Caki2 (cell line): ENCODE results near the gene TMEM87B. TPM values are rescaled to one million over a fixed set of nuclear protein-coding genes. Genes with fewer than 3 reads are reported as not detected.
"Not testable (repeated sequence)": the region's sequence is repeated elsewhere in the genome, so short reads cannot be mapped to it uniquely, and the experiment has no call there.

Source experiments
- DNase-seq: peaks from one replicate; pipeline ENCODE4 v3.0.0-alpha.2; 2015; ENCODE audit warnings: low read depth
- in situ Hi-C: cut with HindIII; loops from 2 replicates; pipeline ENCODE4 v1.10.0; 2016; ENCODE audit warnings: low sequenced_read_pairs, low pct_unique_long_range_greater_than_20kb, mixed read lengths
- total RNA-seq: library from RNA; depleted of rRNA; stranded (reverse); fragments of >200 nt; shearing (Covaris generic); gene quantifications from 2 replicates; pipeline ENCODE4 v1.2.3, GENCODE V29; 2014; ENCODE audit warnings: low replicate concordance

The TMEM87B gene
- total RNA-seq, 1 experiment from 2014 or later = 20.7 TPM

- in situ Hi-C loops = no loop called here
Measured at GRCh38 chr2:112031473-112032223, 23.4 kb upstream of the TMEM87B start.

GRCh38 chr2:112032224-112032586, 22.9 kb upstream of the TMEM87B start:
- DNase-seq = no peak
- in situ Hi-C loops = no loop called here

More at GRCh38 chr2:112031473-112032223, 23.4 kb upstream of the TMEM87B start:
- peak; percentile 36 for DNase-seq

- in situ Hi-C loops = no loop called here
- peak; percentile 22 for DNase-seq
Measured at GRCh38 chr2:112032689-112033465, 22.2 kb upstream of the TMEM87B start.

GRCh38 chr2:112033600-112033999, 21.5 kb upstream of the TMEM87B start:
- no peak for DNase-seq
- in situ Hi-C loops = no loop called here

GRCh38 chr2:112034924-112035323, 20.1 kb upstream of the TMEM87B start:
- in situ Hi-C loops = no loop called here

GRCh38 chr2:112035786-112036185, 19.3 kb upstream of the TMEM87B start:
- in situ Hi-C loops = no loop called here
- no peak for DNase-seq

More at GRCh38 chr2:112034924-112035323, 20.1 kb upstream of the TMEM87B start:
- DNase-seq = no peak

- in situ Hi-C loops, DNase-seq: not testable (repeated sequence)
Measured at GRCh38 chr2:112039556-112039955, 15.5 kb upstream of the TMEM87B start.

- in situ Hi-C loops, DNase-seq: not testable (repeated sequence)
Measured at GRCh38 chr2:112040066-112040465, 15.0 kb upstream of the TMEM87B start.

- in situ Hi-C loops, DNase-seq: not testable (repeated sequence)
Measured at GRCh38 chr2:112041460-112041859, 13.6 kb upstream of the TMEM87B start.

GRCh38 chr2:112045446-112046014, 9.5 kb upstream of the TMEM87B start:
- in situ Hi-C loops = no loop called here
- DNase-seq = no peak

GRCh38 chr2:112046231-112046630, 8.8 kb upstream of the TMEM87B start:
- in situ Hi-C loops = no loop called here

GRCh38 chr2:112047537-112048235, 7.4 kb upstream of the TMEM87B start:
- in situ Hi-C loops = no loop called here
- no peak for DNase-seq

More at GRCh38 chr2:112046231-112046630, 8.8 kb upstream of the TMEM87B start:
- no peak for DNase-seq

- in situ Hi-C loops = no loop called here
- no peak for DNase-seq
Measured at GRCh38 chr2:112048236-112048592, 6.9 kb upstream of the TMEM87B start.

- in situ Hi-C loops = no loop called here
Measured at GRCh38 chr2:112048887-112049286, 6.2 kb upstream of the TMEM87B start.

GRCh38 chr2:112050316-112050715, 4.8 kb upstream of the TMEM87B start:
- DNase-seq = no peak
- in situ Hi-C loops = no loop called here

More at GRCh38 chr2:112048887-112049286, 6.2 kb upstream of the TMEM87B start:
- peak; percentile 60 for DNase-seq

GRCh38 chr2:112053917-112054846, 887 bp upstream of the TMEM87B start:
- in situ Hi-C loops = no loop called here
- peak; percentile 97 for DNase-seq

- in situ Hi-C loops = no loop called here
- DNase-seq = peak; percentile 89
Measured at GRCh38 chr2:112055730-112056625, 909 bp downstream of the TMEM87B start.
